ENCODE measurements around the gene SCGB1D4. TPM values are rescaled to one million over a fixed set of nuclear protein-coding genes. Genes with fewer than 3 reads are reported as not detected.

Gene SCGB1D4
- total and polyA plus RNA-seq, 10 of the 15 experiments (the other 5 are each of a cell fraction or from before 2014, with no cell fraction given) = not detected

GRCh38 chr11:62267576-62267975 lies 31.3 kb downstream of the SCGB1D4 start:
- Histone ChIP-seq H3K36me3 (ENCODE audit: control insufficient read depth in 2 of 2, insufficient read depth in 2 of 2, low read length in 1 of 2) (no peaks in the 10 kb centered on the region), H3K9me3 (replicated peaks; ENCODE audit: control insufficient read depth, insufficient read depth, low read length) (no peaks in the 10 kb centered on the region), H3K79me2 (ENCODE audit: control insufficient read depth, insufficient read depth, low read length) (no peaks in the 10 kb centered on the region), H4K20me1 (ENCODE audit: control insufficient read depth, insufficient read depth) (no peaks in the 10 kb centered on the region), H3K4me1 (ENCODE audit: control insufficient read depth, insufficient read depth, low read length) (no peaks in the 10 kb centered on the region), H3K4me2 (ENCODE audit: control insufficient read depth, insufficient read depth) (no peak overlapping the region), H2AFZ (ENCODE audit: control insufficient read depth, low read depth, low read length) (no peak overlapping the region), H3K4me3 (no peak overlapping the region), H3K27me3 (replicated peaks in 1 of 2; ENCODE audit: control insufficient read depth in 2 of 2, insufficient read depth in 2 of 2, low read length in 1 of 2) (no peaks in the 10 kb centered on the region; a peak in 1 of 4 replicates), H3K9ac (ENCODE audit: control insufficient read depth, insufficient read depth, low read length) (no peak overlapping the region), H3K27ac (ENCODE audit: control insufficient read depth, insufficient read depth) (no peak overlapping the region)
- no peak for TF ChIP-seq KDM1A (IDR thresholded peaks at IDR 0.05; ENCODE audit: borderline replicate concordance)
- no peak for TF ChIP-seq NR2C2 (IDR thresholded peaks at IDR 0.05; ENCODE audit: borderline replicate concordance, control insufficient read depth, insufficient read length, low read depth)
- no peak for TF ChIP-seq TCF7 (IDR thresholded peaks at IDR 0.05; ENCODE audit: borderline replicate concordance)
- no peak for TF ChIP-seq PRDM15 (CRISPR knock-in tag; IDR thresholded peaks at IDR 0.05)
- no peak for TF ChIP-seq ZBED1 (IDR thresholded peaks at IDR 0.05; ENCODE audit: borderline replicate concordance)
- TF ChIP-seq MYC (IDR thresholded peaks at IDR 0.05; ENCODE audit: insufficient read depth, insufficient read length, insufficient replicate concordance, low read length, severe bottlenecking) = no peak
- no peak for TF ChIP-seq SMC3 (IDR thresholded peaks at IDR 0.05; ENCODE audit: borderline replicate concordance, low read length)
- no peak for TF ChIP-seq SMAD5 (IDR thresholded peaks at IDR 0.05; ENCODE audit: low read depth)
- no peak for TF ChIP-seq USF1 (IDR thresholded peaks at IDR 0.05; ENCODE audit: borderline replicate concordance, extremely low read length, insufficient read depth, low read depth, low read length)
- no peak for TF ChIP-seq ZNF274 (IDR thresholded peaks at IDR 0.05; ENCODE audit: insufficient read depth, insufficient read length)
- no peak for TF ChIP-seq ZNF217 (IDR thresholded peaks at IDR 0.05)
- TF ChIP-seq ESRRA (IDR thresholded peaks at IDR 0.05; ENCODE audit: low read length) = no peak
- TF ChIP-seq JUND (IDR thresholded peaks at IDR 0.05; ENCODE audit: low read depth, low read length) = no peak
- ChIA-PET SMC1A (ENCODE audit: uncharacterized antibody, unreplicated experiment) (no interaction called here), POLR2A (no interaction called here), RAD21 (ENCODE audit: unreplicated experiment) (no interaction called here), CTCF (no interaction called here)
- FAIRE-seq = no peak
- ATAC-seq = no peak
- in situ Hi-C loops (cut with MboI) = no loop called here
- intact Hi-C loops (cut with micrococcal nuclease; ENCODE audit: unreplicated experiment) = no loop called here
- no peak for DNase-seq (ENCODE audit: low read depth, low spot score)
- no TSS peak for BruUV-seq (replicated peaks)
- 0% methylated on average over 2 of the region's 3 CpGs for WGBS (ENCODE audit: insufficient coverage, insufficient replicate concordance, low lambda C conversion rate, missing lambda C conversion rate)

Measured in GM12878 (cell line).